ENCODE measurements around the gene BRAF. TPM values are rescaled to one million over a fixed set of nuclear protein-coding genes. Genes with fewer than 3 reads are reported as not detected.

The BRAF gene
- total RNA-seq, 1 donor from 2014 or later = 40.2 TPM

- Histone ChIP-seq H3K36me3 (peaks cover 35% of the 10 kb centered on the region), H3K4me3 (no peak overlapping the region), H3K9me3 (no peaks in the 10 kb centered on the region), H3K27ac (no peak overlapping the region), H3K4me1 (no peaks in the 10 kb centered on the region), H3K27me3 (no peaks in the 10 kb centered on the region)
- intact Hi-C loops (cut with DNase I) = no loop called here
- DNase-seq = no peak
- no peak for TF ChIP-seq CTCF (IDR thresholded peaks at IDR 0.05)
- ATAC-seq = no peak
Observed at GRCh38 chr7:140707132-140707531, 217.6 kb downstream of the BRAF start.

- Histone ChIP-seq H3K4me1 (peaks cover 4% of the 10 kb centered on the region), H3K27me3 (no peaks in the 10 kb centered on the region), H3K36me3 (peaks cover 35% of the 10 kb centered on the region), H3K4me3 (no peak overlapping the region), H3K27ac (no peak overlapping the region), H3K9me3 (no peaks in the 10 kb centered on the region)
- intact Hi-C loops (cut with DNase I) = no loop called here
- TF ChIP-seq CTCF (IDR thresholded peaks at IDR 0.05) = no peak
- DNase-seq = no peak
- ATAC-seq = no peak
Observed at GRCh38 chr7:140704205-140704604, 220.5 kb downstream of the BRAF start.

GRCh38 chr7:140702774-140703173 lies 222.0 kb downstream of the BRAF start:
- H3K27me3 ChIP-seq = no peaks in the 10 kb centered on the region
- TF ChIP-seq CTCF (IDR thresholded peaks at IDR 0.05) = no peak
- intact Hi-C loops (cut with DNase I) = no loop called here
- peaks cover 35% of the 10 kb centered on the region for H3K36me3 ChIP-seq
- peaks cover 12% of the 10 kb centered on the region for H3K4me1 ChIP-seq
- no peak overlapping the region for H3K4me3 ChIP-seq
- H3K9me3 ChIP-seq = no peaks in the 10 kb centered on the region
- ATAC-seq (peak; percentile 71), DNase-seq (no peak)
- H3K27ac ChIP-seq = no peak overlapping the region

- no peaks in the 10 kb centered on the region for H3K27me3 ChIP-seq
- H3K36me3 ChIP-seq = peaks cover 5% of the 10 kb centered on the region
- no peak overlapping the region for H3K4me3 ChIP-seq
- DNase-seq (no peak), ATAC-seq (no peak)
- intact Hi-C loops (cut with DNase I) = no loop called here
- no peak overlapping the region for H3K27ac ChIP-seq
- no peaks in the 10 kb centered on the region for H3K9me3 ChIP-seq
- H3K4me1 ChIP-seq = peaks cover 16% of the 10 kb centered on the region
- TF ChIP-seq CTCF (IDR thresholded peaks at IDR 0.05) = no peak
Observed at GRCh38 chr7:140698477-140698876, 226.3 kb downstream of the BRAF start.

GRCh38 chr7:140697447-140698143 lies 227.1 kb downstream of the BRAF start:
- intact Hi-C loops (cut with DNase I) = no loop called here
- Histone ChIP-seq H3K36me3 (peaks cover under 1% of the 10 kb centered on the region), H3K27me3 (no peaks in the 10 kb centered on the region), H3K4me1 (peaks cover 16% of the 10 kb centered on the region), H3K4me3 (peak overlapping the region; percentile 73), H3K9me3 (no peaks in the 10 kb centered on the region), H3K27ac (peak overlapping the region; percentile 91)
- no peak for TF ChIP-seq CTCF (IDR thresholded peaks at IDR 0.05)
- ATAC-seq = no peak
- no peak for DNase-seq
